Kidney (tissue), 14 donors: ENCODE measurements around the gene PFDN5. TPM values are rescaled to one million over a fixed set of nuclear protein-coding genes. Genes with fewer than 3 reads are reported as not detected.

Experiments
- DNase-seq, 5 donors: peaks; one replicate each; pipeline ENCODE4 v3.0.0-alpha.2; 2013 to 2020
- FAIRE-seq: peaks from 2 replicates; lab custom pipeline; 2012; peaks lifted over from hg19 to GRCh38; lab: Jason Lieb, UNC
- H3K27ac ChIP-seq, 2 donors: one replicate each; pipeline ENCODE4 v1.7.0; 2013; ENCODE audit warnings: low read depth in 2 of 2, low read length in 2 of 2, inconsistent platforms in 1 of 2
- H3K27me3 ChIP-seq: one replicate; pipeline ENCODE4 v1.7.1; 2013; ENCODE audit warnings: low read length, inconsistent platforms; ENCODE audit not compliant: control insufficient read depth, insufficient read depth
- H3K36me3 ChIP-seq, 3 donors: one replicate each; pipeline versions ENCODE4 v1.7.0 to v1.7.1; 2013; ENCODE audit warnings: low read length in 3 of 3, control low read depth in 1 of 3, inconsistent platforms in 1 of 3; ENCODE audit not compliant: insufficient read depth in 3 of 3, control insufficient read depth in 2 of 3
- H3K4me1 ChIP-seq, 3 donors: one replicate each; pipeline versions ENCODE4 v1.7.0 to v1.7.1; 2013; ENCODE audit warnings: low read length in 3 of 3, inconsistent platforms in 1 of 3, low read depth in 1 of 3; ENCODE audit not compliant: control insufficient read depth in 2 of 3, insufficient read depth in 2 of 3
- H3K4me3 ChIP-seq, 3 donors: one replicate each; pipeline versions ENCODE4 v1.7.0 to v1.8.1; 2013; ENCODE audit warnings: low read length in 3 of 3, control low read depth in 1 of 3, inconsistent platforms in 1 of 3
- H3K9ac ChIP-seq, 3 donors: one replicate each; pipeline versions ENCODE4 v1.7.0 to v1.7.1; 2013; ENCODE audit warnings: low read length in 3 of 3, control low read depth in 1 of 3, inconsistent platforms in 1 of 3
- H3K9me3 ChIP-seq, 3 donors: one replicate each; pipeline versions ENCODE4 v1.7.0 to v1.7.1; 2013; ENCODE audit warnings: low read length in 3 of 3, control low read depth in 1 of 3, inconsistent platforms in 1 of 3; ENCODE audit not compliant: control insufficient read depth in 2 of 3, insufficient read depth in 1 of 3
- intact Hi-C: fragments of 100-400 bp; cut with DNase I; formaldehyde crosslinking; loops from one replicate; pipeline ENCODE4 v1.11.1; 2022
- polyA plus RNA-seq: library from polyadenylated mRNA; stranded (reverse); fragments of 350-450 nt; fragmentation: Illumina TruSeq; extraction: RNeasy Lipid Tissue Mini Kit (QIAGEN cat#74804); gene quantifications from one replicate; pipeline ENCODE4 v1.2.3, GENCODE V29; 2014; ENCODE audit warnings: low read depth, low replicate concordance; ENCODE audit not compliant: insufficient read depth
- total RNA-seq: library from RNA; stranded (reverse); fragmentation: NEBNext Ultra II Directional; extraction: Animal tissue kit (Norgen Biotek cat#: 25700); gene quantifications from one replicate; pipeline ENCODE4 v1.2.1, GENCODE V29; 2021
- TF ChIP-seq, protein P1 (sequence below): IDR thresholded peaks from 3 replicates; pipeline ENCODE4 v1.5.1; 2012; ENCODE audit warnings: mild to moderate bottlenecking, moderate library complexity, borderline replicate concordance; ENCODE audit not compliant: insufficient read depth; ENCODE audit errors: extremely low read depth
- donor health status: control.
- donor health status: control.
- donor health status: control.
- donor health status: control.
- donor health status: control.
- donor health status: DM: yes; HTN: yes; CAD: no.
- donor health status: Normal renal cell carcinoma (clear cell type).

Gene PFDN5
- total and polyA plus RNA-seq, 2 donors from 2014 or later = 439 to 1,405 TPM

DNA sequence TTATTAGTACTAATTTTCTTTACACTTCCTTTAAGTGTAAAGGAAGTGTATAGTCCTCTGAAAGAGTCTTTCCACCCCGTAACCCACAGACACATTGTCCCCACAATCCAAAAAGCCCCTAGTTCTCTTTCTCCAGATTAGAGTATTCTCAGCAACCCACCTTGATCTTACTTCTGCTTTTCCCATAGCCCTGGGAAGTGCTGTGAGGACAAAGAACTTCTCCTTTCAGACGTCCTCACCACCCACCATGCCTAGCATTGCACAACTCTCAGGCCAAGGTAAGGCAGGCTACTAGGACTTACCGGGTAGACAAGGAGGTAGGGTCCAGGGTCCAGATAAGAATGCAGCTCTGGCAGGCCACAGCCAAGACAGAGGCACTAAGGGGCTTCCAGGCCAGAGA, 18.7 kb downstream of the PFDN5 start:
- Histone ChIP-seq H3K9ac (no peak overlapping the region), H3K27ac (no peak overlapping the region), H3K4me3 (no peak overlapping the region), H3K27me3 (no peaks in the 10 kb centered on the region), H3K9me3 (no peaks in the 10 kb centered on the region), H3K4me1 (no peaks in the 10 kb centered on the region), H3K36me3 (peaks cover 0 to 37% (median 20%) of the 10 kb centered on the region in 3 donors)
- intact Hi-C loops = no loop called here
- FAIRE-seq = no peak
- DNase-seq = no peak
- TF ChIP-seq, protein P1, sequence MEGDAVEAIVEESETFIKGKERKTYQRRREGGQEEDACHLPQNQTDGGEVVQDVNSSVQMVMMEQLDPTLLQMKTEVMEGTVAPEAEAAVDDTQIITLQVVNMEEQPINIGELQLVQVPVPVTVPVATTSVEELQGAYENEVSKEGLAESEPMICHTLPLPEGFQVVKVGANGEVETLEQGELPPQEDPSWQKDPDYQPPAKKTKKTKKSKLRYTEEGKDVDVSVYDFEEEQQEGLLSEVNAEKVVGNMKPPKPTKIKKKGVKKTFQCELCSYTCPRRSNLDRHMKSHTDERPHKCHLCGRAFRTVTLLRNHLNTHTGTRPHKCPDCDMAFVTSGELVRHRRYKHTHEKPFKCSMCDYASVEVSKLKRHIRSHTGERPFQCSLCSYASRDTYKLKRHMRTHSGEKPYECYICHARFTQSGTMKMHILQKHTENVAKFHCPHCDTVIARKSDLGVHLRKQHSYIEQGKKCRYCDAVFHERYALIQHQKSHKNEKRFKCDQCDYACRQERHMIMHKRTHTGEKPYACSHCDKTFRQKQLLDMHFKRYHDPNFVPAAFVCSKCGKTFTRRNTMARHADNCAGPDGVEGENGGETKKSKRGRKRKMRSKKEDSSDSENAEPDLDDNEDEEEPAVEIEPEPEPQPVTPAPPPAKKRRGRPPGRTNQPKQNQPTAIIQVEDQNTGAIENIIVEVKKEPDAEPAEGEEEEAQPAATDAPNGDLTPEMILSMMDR = no peak

DNA sequence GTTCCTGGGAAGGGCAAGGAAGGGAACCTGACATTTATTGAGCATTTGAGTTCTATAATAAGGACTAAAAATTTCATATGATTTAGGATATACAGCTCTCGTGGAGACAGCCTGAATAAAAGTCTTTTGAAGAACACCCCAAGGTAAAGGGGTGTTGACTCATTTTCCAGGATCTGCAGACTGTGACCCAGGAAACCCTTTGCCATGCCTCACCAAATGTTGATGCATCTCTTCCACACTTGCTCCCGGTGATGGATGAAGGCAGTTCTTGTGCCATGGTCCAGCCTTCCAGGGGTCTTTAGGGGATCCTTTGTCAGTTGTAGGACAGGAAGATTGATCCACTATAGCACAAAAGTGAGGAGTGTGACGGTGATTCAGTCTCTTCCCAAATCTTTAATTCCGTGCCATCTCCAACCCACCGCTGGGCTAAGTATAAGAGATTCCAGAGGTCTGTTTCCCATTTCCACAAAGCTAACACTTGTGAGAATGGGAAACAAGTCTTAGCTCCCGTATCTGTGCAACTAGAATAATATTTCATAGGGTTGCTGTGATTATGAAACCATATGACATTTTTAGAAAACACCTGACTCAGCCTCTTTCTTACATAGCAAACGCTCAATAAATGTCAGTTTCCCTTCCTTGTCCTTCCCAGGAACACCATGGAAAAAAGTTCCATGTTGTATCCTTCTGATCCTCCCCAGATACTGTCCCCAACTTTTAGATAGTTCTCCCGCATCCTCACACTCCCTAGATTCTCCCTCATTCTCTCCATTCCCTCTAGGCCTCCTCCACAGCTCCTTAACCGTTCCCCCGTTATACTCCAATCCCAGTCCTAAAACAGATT, 25.2 kb downstream of the PFDN5 start:
- peak in 1 of 5 donors; percentile 18 for DNase-seq
- intact Hi-C loops = no loop called here
- Histone ChIP-seq H3K4me3 (peak overlapping the region; percentile 89 to 98 (median 91)), H3K4me1 (peaks cover 3 to 18% (median 13%) of the 10 kb centered on the region in 3 donors), H3K27me3 (no peaks in the 10 kb centered on the region), H3K36me3 (peaks cover 2 to 6% (median 3%) of the 10 kb centered on the region in 3 donors), H3K27ac (peak overlapping the region; percentile 89 to 96), H3K9ac (peak overlapping the region; percentile 81 to 94 (median 82)), H3K9me3 (no peaks in the 10 kb centered on the region)
- FAIRE-seq = no peak
- TF ChIP-seq, protein P1 = no peak

DNA sequence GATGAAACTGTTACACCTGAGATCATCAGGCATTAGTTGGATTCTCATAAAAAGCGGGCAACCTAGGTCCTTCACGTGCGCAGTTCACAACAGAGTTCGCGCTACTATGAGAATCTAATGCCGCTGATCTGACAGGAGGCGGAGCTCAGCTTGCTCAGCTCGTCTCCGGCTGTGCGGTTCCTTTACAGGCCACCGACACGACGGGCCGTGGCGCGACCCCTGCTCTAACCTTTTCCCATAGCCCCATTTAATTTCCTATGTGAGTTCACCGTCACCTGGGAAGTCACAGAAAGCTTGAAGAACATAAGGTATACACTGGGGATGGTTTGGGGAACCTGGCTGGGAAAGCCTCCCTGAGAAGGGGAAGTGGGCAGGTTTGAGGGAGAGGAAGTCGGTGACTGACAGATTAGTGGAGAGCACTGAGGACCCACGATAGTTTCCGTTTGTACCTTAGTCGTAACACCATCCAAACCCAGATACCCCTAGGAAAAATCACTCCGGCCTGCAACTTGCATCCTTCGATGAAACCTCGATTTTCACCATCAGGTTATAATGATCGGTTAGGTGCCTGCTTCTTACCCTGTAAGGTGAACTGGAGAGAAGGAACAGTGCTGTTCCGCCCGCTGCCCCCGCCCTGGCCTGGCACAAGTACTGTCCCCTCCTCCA, 28.9 kb downstream of the PFDN5 start:
- H3K27me3 ChIP-seq = no peaks in the 10 kb centered on the region
- peak overlapping the region in 2 of 3 donors; percentile 68 to 96 for H3K9ac ChIP-seq
- H3K4me1 ChIP-seq = peaks cover 3 to 21% (median 13%) of the 10 kb centered on the region in 3 donors
- TF ChIP-seq, protein P1 = no peak
- H3K27ac ChIP-seq = peak overlapping the region; percentile 61 to 84
- FAIRE-seq (no peak), DNase-seq (peak in 3 of 5 donors; percentile 46 to 70 (median 51))
- intact Hi-C loops = no loop called here
- peaks cover 0 to under 1% (median 0%) of the 10 kb centered on the region in 3 donors for H3K36me3 ChIP-seq
- H3K4me3 ChIP-seq = peak overlapping the region; percentile 0 to 77 (median 53)
- no peaks in the 10 kb centered on the region for H3K9me3 ChIP-seq
